Neural crest cell (in vitro differentiated cells): ENCODE data around the gene KIF5A. TPM values are rescaled to one million over a fixed set of nuclear protein-coding genes. Genes with fewer than 3 reads are reported as not detected.
A peak's percentile ranks its signal among the peaks of the same experiment; 100 is the strongest.
"Not testable (repeated sequence)": the region's sequence is repeated elsewhere in the genome, so short reads cannot be mapped to it uniquely, and the experiment has no call there.

Source experiments
- DNase-seq: peaks from one replicate; pipeline ENCODE4 v3.0.0; 2021; ENCODE audit warnings: low read depth, mixed read lengths, low spot score
- H3K27ac Mint-ChIP-seq: one replicate; pipeline ENCODE4 v1.8.0; 2021; ENCODE audit warnings: mild to moderate bottlenecking, mixed read lengths; ENCODE audit not compliant: unreplicated experiment
- H3K27me3 Mint-ChIP-seq: 2 replicates; pipeline ENCODE4 v1.8.0; 2021; ENCODE audit warnings: low read depth, mild to moderate bottlenecking, mixed read lengths
- H3K36me3 Mint-ChIP-seq: 2 replicates; pipeline ENCODE4 v1.8.0; 2021; ENCODE audit warnings: low read depth, mild to moderate bottlenecking, mixed read lengths
- H3K4me1 Mint-ChIP-seq: 2 replicates; pipeline ENCODE4 v1.8.0; 2021; ENCODE audit warnings: mixed read lengths
- H3K4me3 Mint-ChIP-seq: one replicate; pipeline ENCODE4 v1.8.0; 2021; ENCODE audit warnings: mild to moderate bottlenecking, mixed read lengths
- H3K9me3 Mint-ChIP-seq: 2 replicates; pipeline ENCODE4 v1.8.0; 2021; ENCODE audit warnings: mixed read lengths
- total RNA-seq: library from RNA; stranded (reverse); gene quantifications from 2 replicates; pipeline ENCODE4 v1.2.1, GENCODE V29; 2021
- TF ChIP-seq, protein P1 (sequence below): fragments of 200-600 bp; sonication (generic); conservative IDR thresholded peaks from 2 replicates; pipeline ENCODE4 v1.5.0; 2021; ENCODE audit warnings: antibody characterized with exemption, mild to moderate bottlenecking

The KIF5A gene
- total RNA-seq, 1 donor from 2014 or later: 20.8 TPM

DNA sequence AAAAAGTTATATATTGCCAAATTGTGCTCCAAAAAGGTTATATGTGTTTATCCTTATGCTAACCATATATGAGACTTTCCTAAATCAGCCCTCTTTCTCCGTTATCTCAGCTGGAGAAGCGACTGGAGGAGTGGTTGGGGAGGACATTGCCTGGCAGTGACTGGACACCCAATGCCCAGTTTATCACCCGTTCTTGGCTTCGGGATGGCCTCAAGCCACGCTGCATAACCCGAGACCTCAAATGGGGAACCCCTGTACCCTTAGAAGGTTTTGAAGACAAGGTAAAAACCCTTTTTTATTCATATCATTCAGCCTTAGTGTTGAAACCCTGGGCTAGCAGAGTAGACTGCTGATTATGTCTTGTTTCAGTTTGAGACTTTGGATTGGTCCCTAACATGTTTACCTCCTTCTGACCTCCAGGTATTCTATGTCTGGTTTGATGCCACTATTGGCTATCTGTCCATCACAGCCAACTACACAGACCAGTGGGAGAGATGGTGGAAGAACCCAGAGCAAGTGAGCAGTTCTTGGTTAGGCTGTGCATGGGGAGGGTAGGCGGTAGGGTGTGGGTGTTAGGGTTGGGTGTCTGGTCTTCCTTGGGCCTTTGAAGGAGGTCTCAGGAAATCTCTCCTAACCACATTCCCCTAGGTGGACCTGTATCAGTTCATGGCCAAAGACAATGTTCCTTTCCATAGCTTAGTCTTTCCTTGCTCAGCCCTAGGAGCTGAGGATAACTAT, 38.1 kb upstream of the KIF5A start:
- Mint-ChIP-seq H3K4me1 (no peaks in the 10 kb centered on the region), H3K27me3 (no peaks in the 10 kb centered on the region), H3K4me3 (no peak overlapping the region), H3K27ac (no peak overlapping the region), H3K9me3 (no peaks in the 10 kb centered on the region), H3K36me3 (peaks cover 23% of the 10 kb centered on the region)
- TF ChIP-seq, protein P1, sequence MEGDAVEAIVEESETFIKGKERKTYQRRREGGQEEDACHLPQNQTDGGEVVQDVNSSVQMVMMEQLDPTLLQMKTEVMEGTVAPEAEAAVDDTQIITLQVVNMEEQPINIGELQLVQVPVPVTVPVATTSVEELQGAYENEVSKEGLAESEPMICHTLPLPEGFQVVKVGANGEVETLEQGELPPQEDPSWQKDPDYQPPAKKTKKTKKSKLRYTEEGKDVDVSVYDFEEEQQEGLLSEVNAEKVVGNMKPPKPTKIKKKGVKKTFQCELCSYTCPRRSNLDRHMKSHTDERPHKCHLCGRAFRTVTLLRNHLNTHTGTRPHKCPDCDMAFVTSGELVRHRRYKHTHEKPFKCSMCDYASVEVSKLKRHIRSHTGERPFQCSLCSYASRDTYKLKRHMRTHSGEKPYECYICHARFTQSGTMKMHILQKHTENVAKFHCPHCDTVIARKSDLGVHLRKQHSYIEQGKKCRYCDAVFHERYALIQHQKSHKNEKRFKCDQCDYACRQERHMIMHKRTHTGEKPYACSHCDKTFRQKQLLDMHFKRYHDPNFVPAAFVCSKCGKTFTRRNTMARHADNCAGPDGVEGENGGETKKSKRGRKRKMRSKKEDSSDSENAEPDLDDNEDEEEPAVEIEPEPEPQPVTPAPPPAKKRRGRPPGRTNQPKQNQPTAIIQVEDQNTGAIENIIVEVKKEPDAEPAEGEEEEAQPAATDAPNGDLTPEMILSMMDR: no peak
- DNase-seq: no peak

DNA sequence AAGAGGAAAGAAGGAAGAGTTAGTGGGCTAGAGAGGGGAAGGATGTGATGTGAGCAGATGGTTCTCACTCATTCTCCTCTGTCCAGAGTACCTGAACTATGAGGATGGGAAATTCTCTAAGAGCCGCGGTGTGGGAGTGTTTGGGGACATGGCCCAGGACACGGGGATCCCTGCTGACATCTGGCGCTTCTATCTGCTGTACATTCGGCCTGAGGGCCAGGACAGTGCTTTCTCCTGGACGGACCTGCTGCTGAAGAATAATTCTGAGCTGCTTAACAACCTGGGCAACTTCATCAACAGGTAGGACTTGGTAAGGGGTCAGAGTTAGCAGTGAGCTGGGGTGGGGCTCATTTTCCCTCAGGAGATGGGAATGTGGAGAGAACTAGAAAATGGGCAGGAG, 37.2 kb upstream of the KIF5A start:
- H3K27ac Mint-ChIP-seq: no peak overlapping the region

DNA sequence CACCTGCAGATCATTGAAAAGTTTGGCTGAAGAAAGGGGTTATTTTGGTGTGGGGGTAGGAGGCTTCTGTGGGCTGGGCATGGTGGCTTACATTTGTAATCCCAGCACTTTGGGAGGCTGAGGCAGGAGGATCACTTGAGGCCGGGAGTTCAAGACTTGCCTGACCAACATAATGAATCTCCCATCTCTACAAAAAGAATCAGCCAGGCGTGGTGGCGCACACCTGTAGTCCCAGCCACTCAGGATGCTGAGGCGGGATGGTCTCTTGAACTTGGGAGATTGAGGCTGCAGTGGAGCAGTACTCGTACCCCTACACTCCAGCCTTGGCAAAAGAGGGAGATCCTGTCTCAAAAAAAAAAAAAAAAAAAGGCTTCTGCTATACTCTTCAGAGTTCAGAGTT, 36.6 kb upstream of the KIF5A start:
- no peaks in the 10 kb centered on the region for H3K27me3 Mint-ChIP-seq
- H3K27ac Mint-ChIP-seq: no peak overlapping the region

More for the DNA sequence above, 37.2 kb upstream of the KIF5A start:
- TF ChIP-seq, protein P1: no peak
- H3K4me1 Mint-ChIP-seq: peaks cover 3% of the 10 kb centered on the region
- H3K27me3 Mint-ChIP-seq: no peaks in the 10 kb centered on the region
- no peak for DNase-seq
- peak overlapping the region; percentile 25 for H3K4me3 Mint-ChIP-seq
- peaks cover 27% of the 10 kb centered on the region for H3K36me3 Mint-ChIP-seq
- H3K9me3 Mint-ChIP-seq: no peaks in the 10 kb centered on the region

DNA sequence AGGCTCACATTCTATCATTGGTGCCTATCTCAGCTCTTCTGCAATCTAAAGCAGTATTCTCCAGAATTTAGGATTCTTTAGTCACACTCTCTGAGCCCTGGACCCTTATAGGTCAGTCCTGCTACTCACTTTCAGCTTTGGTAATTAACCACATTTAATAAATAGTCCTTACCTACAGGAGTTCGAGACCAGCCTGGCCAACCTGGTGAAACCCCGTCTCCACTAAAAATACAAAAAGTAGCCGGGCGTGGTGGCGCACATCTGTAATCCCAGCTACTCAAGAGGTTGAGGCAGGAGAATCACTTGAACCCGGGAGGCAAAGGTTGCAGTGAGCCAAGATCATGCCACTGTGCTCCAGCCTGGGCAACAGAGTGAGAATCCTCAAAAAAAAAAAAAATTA, 36.2 kb upstream of the KIF5A start:
- H3K9me3 Mint-ChIP-seq, H3K4me1 Mint-ChIP-seq, H3K27me3 Mint-ChIP-seq, DNase-seq, H3K27ac Mint-ChIP-seq, H3K4me3 Mint-ChIP-seq: not testable (repeated sequence)
- H3K36me3 Mint-ChIP-seq: peaks cover 28% of the 10 kb centered on the region

More for the DNA sequence above, 36.6 kb upstream of the KIF5A start:
- H3K4me3 Mint-ChIP-seq: peak overlapping the region; percentile 25
- TF ChIP-seq, protein P1: no peak
- DNase-seq: no peak
- H3K36me3 Mint-ChIP-seq: peaks cover 27% of the 10 kb centered on the region
- H3K4me1 Mint-ChIP-seq: peaks cover 6% of the 10 kb centered on the region
- H3K9me3 Mint-ChIP-seq: no peaks in the 10 kb centered on the region

DNA sequence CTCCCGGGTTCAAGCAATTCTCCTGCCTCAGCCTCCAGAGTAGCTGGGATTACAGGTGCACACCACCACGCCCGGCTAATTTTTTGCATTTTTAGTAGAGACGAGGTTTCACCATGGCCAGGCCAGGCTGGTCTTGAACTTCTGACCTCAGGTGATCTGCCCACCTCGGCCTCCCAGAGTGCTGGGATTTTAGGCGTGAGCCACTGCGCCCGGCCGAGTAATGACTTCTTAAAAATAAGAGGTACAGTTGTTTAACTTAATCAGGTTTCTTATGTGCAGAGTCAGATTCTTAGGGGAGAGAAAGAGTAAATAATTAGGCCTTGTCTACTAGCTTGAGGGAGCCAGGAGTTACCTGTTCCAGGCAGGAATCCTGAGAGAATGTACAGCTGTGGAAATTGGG, 35.6 kb upstream of the KIF5A start:
- H3K9me3 Mint-ChIP-seq, H3K4me3 Mint-ChIP-seq, DNase-seq, H3K27ac Mint-ChIP-seq, H3K27me3 Mint-ChIP-seq: not testable (repeated sequence)
- Mint-ChIP-seq H3K4me1 (peaks cover 16% of the 10 kb centered on the region), H3K36me3 (peaks cover 28% of the 10 kb centered on the region)

DNA sequence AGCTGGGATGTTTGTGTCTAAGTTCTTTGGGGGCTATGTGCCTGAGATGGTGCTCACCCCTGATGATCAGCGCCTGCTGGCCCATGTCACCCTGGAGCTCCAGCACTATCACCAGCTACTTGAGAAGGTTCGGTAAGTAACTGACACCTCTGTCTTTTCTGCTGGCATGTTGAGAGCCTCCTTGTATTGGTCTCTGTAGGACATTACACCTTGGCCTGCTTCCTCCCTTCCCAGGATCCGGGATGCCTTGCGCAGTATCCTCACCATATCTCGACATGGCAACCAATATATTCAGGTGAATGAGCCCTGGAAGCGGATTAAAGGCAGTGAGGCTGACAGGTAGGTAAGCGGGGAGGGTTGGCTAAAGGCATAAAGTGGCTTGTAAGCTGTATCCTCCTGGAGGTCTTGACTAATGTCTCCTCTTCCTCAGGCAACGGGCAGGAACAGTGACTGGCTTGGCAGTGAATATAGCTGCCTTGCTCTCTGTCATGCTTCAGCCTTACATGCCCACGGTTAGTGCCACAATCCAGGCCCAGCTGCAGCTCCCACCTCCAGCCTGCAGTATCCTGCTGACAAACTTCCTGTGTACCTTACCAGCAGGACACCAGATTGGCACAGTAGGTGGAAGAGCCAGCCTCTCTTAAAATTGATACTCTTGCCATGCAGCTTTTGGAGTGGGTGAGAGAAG, 35.0 kb upstream of the KIF5A start:
- Mint-ChIP-seq H3K4me1 (peaks cover 22% of the 10 kb centered on the region), H3K36me3 (peaks cover 26% of the 10 kb centered on the region), H3K27me3 (no peaks in the 10 kb centered on the region), H3K9me3 (no peaks in the 10 kb centered on the region), H3K4me3 (no peak overlapping the region), H3K27ac (no peak overlapping the region)
- no peak for DNase-seq
- TF ChIP-seq, protein P1: no peak
